PC-3 (cell line): ENCODE measurements around the gene UGT2B17. TPM values are rescaled to one million over a fixed set of nuclear protein-coding genes. Genes with fewer than 3 reads are reported as not detected.

Experiments used
- ATAC-seq: fragments of 200-7000 bp; cut with Tn5 transposase; 2 replicates; pipeline ENCODE4 v1.9.1; 2020; ENCODE audit warnings: mild to moderate bottlenecking, moderate library complexity
- BruUV-seq: library from RNA; stranded (reverse); fragments of 400-500 nt; replicated peaks from 2 replicates; lab custom pipeline; 2021; lab: Mats Ljungman, UMichigan
- CTCF ChIA-PET: fragments of 300-600 bp; sonication (Branson Sonifier 250); formaldehyde crosslinking; loops from one replicate; lab custom pipeline; 2022; ENCODE audit warnings: antibody characterized with exemption; lab: Charles Lee
- POLR2A ChIA-PET: fragments of 300-600 bp; sonication (Branson Sonifier 250); formaldehyde crosslinking; loops from one replicate; lab custom pipeline; 2022; ENCODE audit warnings: antibody characterized with exemption; ENCODE audit not compliant: unreplicated experiment; lab: Charles Lee
- DNase-seq: peaks from one replicate; pipeline ENCODE4 v3.0.0-alpha.2; 2015
- H2AFZ ChIP-seq: fragments of 300-600 bp; sonication (generic); 2 replicates; pipeline ENCODE4 v1.6.0; 2016; ENCODE audit warnings: antibody characterized with exemption, low read length
- H3F3A ChIP-seq: fragments of 300-600 bp; sonication (generic); one replicate; pipeline ENCODE4 v1.6.0; 2017; ENCODE audit warnings: antibody characterized with exemption, low read length, control low read depth, mild to moderate bottlenecking; ENCODE audit not compliant: unreplicated experiment
- H3K27ac ChIP-seq: fragments of 300-600 bp; sonication (generic); 2 replicates; pipeline ENCODE4 v1.5.1; 2016; ENCODE audit warnings: mild to moderate bottlenecking, low read length
- H3K27me3 ChIP-seq: fragments of 300-600 bp; sonication (generic); 2 replicates; pipeline ENCODE4 v1.6.1; 2016; ENCODE audit warnings: low read length, mixed read lengths
- H3K36me3 ChIP-seq: fragments of 300-600 bp; sonication (generic); 2 replicates; pipeline ENCODE4 v1.6.1; 2016; ENCODE audit warnings: low read depth, mixed run types, low read length, mixed read lengths
- H3K4me1 ChIP-seq: fragments of 300-600 bp; sonication (generic); 2 replicates; pipeline ENCODE4 v1.5.1; 2016; ENCODE audit warnings: low read length; ENCODE audit not compliant: insufficient read depth
- H3K4me2 ChIP-seq: fragments of 300-600 bp; sonication (generic); 2 replicates; pipeline ENCODE4 v1.6.0; 2016; ENCODE audit warnings: low read length
- H3K4me3 ChIP-seq: fragments of 300-600 bp; sonication (generic); 2 replicates; pipeline ENCODE4 v1.5.1; 2016; ENCODE audit warnings: mild to moderate bottlenecking, low read length, mixed read lengths
- H3K79me2 ChIP-seq: fragments of 300-600 bp; sonication (generic); 2 replicates; pipeline ENCODE4 v1.6.1; 2017; ENCODE audit warnings: low read length, mixed read lengths
- H3K9ac ChIP-seq: fragments of 300-600 bp; sonication (generic); 2 replicates; pipeline ENCODE4 v1.6.0; 2016; ENCODE audit warnings: mild to moderate bottlenecking, low read length
- H3K9me2 ChIP-seq: fragments of 300-600 bp; sonication (generic); replicated peaks from 2 replicates; pipeline ENCODE4 v1.6.1; 2016; ENCODE audit warnings: mixed run types, low read length, mixed read lengths
- H3K9me3 ChIP-seq: fragments of 300-600 bp; sonication (generic); 2 replicates; pipeline ENCODE4 v1.6.1; 2016; ENCODE audit warnings: low read length, mixed read lengths
- H4K20me1 ChIP-seq: fragments of 300-600 bp; sonication (generic); 2 replicates; pipeline ENCODE4 v1.6.1; 2016; ENCODE audit warnings: low read length, mixed read lengths
- EZH2 ChIP-seq: fragments of 300-600 bp; sonication (generic); IDR thresholded peaks from one replicate; pipeline ENCODE4 v1.6.1; 2017; ENCODE audit warnings: antibody characterized with exemption, mild to moderate bottlenecking, low read length; ENCODE audit not compliant: unreplicated experiment
- EZH2phosphoT487 ChIP-seq: fragments of 300-600 bp; sonication (generic); IDR thresholded peaks from 2 replicates; pipeline ENCODE4 v1.6.1; 2018; ENCODE audit warnings: mild to moderate bottlenecking, antibody characterized with exemption, low read length, borderline replicate concordance
- intact Hi-C: fragments of 100-400 bp; cut with micrococcal nuclease; formaldehyde crosslinking; loops from 2 replicates; pipeline ENCODE4 v1.9.0; 2023
- total RNA-seq: library from RNA; depleted of rRNA; stranded (reverse); fragments of >200 nt; gene quantifications from 2 replicates; pipeline ENCODE4 v1.2.3, GENCODE V29; 2014
- TF ChIP-seq, protein P1 (sequence below): fragments of 300-600 bp; sonication (generic); conservative IDR thresholded peaks from 2 replicates; pipeline ENCODE4 v1.5.1; 2017; ENCODE audit warnings: antibody characterized with exemption, low read depth, mild to moderate bottlenecking, low read length

The UGT2B17 gene
- total RNA-seq, 1 experiment from 2014 or later, result not detected

DNA sequence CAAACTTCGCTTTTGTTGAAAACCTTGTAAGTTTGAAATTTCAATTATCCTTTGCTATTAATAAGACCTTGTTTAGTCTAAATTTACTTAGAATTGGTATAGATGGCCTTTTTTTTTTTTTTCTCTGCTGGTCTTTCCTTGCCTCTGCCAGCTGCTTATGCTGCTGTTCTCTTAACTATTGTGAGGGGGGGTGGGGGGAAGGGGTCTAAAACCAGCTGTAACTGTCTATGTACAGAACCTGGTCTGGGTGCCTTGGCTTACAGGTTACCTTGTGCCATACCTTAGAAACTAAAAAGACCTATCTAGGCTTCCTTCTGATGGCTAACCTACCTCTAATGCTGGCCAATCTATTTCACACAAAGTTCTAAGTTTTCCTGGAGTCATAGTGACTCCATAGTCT, 1.0 kb downstream of the UGT2B17 start:
- Histone ChIP-seq H3K4me2 (no peak overlapping the region), H4K20me1 (no peaks in the 10 kb centered on the region), H3F3A (no peaks in the 10 kb centered on the region), H3K9me3 (no peaks in the 10 kb centered on the region), H3K4me3 (no peak overlapping the region), H3K27ac (no peak overlapping the region), H3K36me3 (no peaks in the 10 kb centered on the region), H3K9me2 (no peaks in the 10 kb centered on the region; the same call in 1 of the 2 replicates), H3K4me1 (no peaks in the 10 kb centered on the region), H3K79me2 (no peaks in the 10 kb centered on the region), H3K9ac (no peak overlapping the region), H3K27me3 (no peaks in the 10 kb centered on the region), H2AFZ (no peak overlapping the region)
- POLR2A ChIA-PET, result no interaction called here
- intact Hi-C loops, result no loop called here
- no TSS peak for BruUV-seq
- ATAC-seq, result no peak
- no peak for DNase-seq
- CTCF ChIA-PET, result no interaction called here
- TF ChIP-seq EZH2phosphoT487 (no peak), EZH2 (no peak)
- TF ChIP-seq, protein P1, sequence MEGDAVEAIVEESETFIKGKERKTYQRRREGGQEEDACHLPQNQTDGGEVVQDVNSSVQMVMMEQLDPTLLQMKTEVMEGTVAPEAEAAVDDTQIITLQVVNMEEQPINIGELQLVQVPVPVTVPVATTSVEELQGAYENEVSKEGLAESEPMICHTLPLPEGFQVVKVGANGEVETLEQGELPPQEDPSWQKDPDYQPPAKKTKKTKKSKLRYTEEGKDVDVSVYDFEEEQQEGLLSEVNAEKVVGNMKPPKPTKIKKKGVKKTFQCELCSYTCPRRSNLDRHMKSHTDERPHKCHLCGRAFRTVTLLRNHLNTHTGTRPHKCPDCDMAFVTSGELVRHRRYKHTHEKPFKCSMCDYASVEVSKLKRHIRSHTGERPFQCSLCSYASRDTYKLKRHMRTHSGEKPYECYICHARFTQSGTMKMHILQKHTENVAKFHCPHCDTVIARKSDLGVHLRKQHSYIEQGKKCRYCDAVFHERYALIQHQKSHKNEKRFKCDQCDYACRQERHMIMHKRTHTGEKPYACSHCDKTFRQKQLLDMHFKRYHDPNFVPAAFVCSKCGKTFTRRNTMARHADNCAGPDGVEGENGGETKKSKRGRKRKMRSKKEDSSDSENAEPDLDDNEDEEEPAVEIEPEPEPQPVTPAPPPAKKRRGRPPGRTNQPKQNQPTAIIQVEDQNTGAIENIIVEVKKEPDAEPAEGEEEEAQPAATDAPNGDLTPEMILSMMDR, result no peak

DNA sequence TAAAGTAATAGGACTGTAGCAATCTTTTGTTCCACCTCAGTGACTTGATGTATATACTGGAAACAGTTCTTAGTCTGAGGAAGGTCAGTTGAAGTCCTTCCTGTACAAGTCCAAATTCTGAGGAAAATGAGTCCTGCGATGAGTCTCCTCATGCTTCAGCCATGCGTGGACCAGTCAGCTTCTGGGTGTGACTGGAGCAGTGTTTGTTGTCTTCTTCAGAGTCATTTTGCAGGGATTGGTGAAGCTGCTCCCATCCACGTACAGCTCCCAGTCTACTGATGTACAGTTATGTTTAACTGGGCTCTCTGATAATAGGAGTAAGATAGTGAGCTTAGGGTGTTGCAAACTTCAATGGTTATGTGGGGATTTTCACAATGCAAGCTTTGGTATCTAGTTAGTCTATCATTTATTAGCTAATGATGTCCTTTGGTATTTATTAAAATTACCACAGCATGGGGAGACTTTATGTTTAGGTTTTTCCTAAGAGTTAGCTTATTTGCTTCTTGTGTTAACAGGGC, 3.4 kb downstream of the UGT2B17 start:
- H3K9me2 ChIP-seq, result no peaks in the 10 kb centered on the region; the same call in 1 of the 2 replicates
- H3K4me3 ChIP-seq, result no peak overlapping the region
- H3K9ac ChIP-seq, result no peak overlapping the region
- intact Hi-C loops, result no loop called here
- H4K20me1 ChIP-seq, result no peaks in the 10 kb centered on the region
- CTCF ChIA-PET, result no interaction called here
- POLR2A ChIA-PET, result no interaction called here
- no peak overlapping the region for H3K27ac ChIP-seq
- no peaks in the 10 kb centered on the region for H3K9me3 ChIP-seq
- H3K4me1 ChIP-seq, result no peaks in the 10 kb centered on the region
- no TSS peak for BruUV-seq
- no peak overlapping the region for H3K4me2 ChIP-seq
- TF ChIP-seq, protein P1, result no peak
- TF ChIP-seq EZH2phosphoT487, result no peak
- TF ChIP-seq EZH2, result no peak
- H3F3A ChIP-seq, result no peaks in the 10 kb centered on the region
- no peak for DNase-seq
- no peaks in the 10 kb centered on the region for H3K79me2 ChIP-seq
- H3K36me3 ChIP-seq, result no peaks in the 10 kb centered on the region
- H3K27me3 ChIP-seq, result no peaks in the 10 kb centered on the region
- H2AFZ ChIP-seq, result no peak overlapping the region
- no peak for ATAC-seq

DNA sequence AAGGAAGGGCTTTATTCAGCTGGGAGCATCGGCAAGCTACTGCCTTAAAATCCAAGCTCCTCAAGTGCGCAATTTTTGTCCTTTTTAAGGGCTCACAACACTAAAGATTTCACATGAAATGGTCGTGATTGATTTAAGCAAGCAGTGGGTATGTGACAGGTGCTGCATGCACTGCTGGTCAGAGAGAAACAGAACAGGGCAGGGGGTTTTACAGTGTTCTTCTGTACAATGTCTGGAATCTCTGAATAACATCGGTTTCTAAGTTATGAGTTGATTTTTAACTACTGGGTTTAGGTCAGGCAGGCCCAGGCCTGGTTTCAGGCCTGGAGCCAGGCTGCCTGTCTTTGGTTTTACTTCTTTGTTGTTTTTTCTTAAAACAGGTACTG, 6.0 kb downstream of the UGT2B17 start:
- no peak overlapping the region for H3K9ac ChIP-seq
- H3K36me3 ChIP-seq, result no peaks in the 10 kb centered on the region
- no peak overlapping the region for H3K4me2 ChIP-seq
- H4K20me1 ChIP-seq, result no peaks in the 10 kb centered on the region
- H3K27ac ChIP-seq, result no peak overlapping the region
- BruUV-seq, result no TSS peak
- no peak for ATAC-seq
- POLR2A ChIA-PET, result no interaction called here
- H2AFZ ChIP-seq, result no peak overlapping the region
- H3K27me3 ChIP-seq, result no peaks in the 10 kb centered on the region
- no peak overlapping the region for H3K4me3 ChIP-seq
- no peak for DNase-seq
- intact Hi-C loops, result no loop called here
- H3K9me2 ChIP-seq, result no peaks in the 10 kb centered on the region; the same call in 1 of the 2 replicates
- TF ChIP-seq EZH2phosphoT487 (no peak), EZH2 (no peak)
- TF ChIP-seq, protein P1, result no peak
- H3K79me2 ChIP-seq, result no peaks in the 10 kb centered on the region
- peaks cover 5% of the 10 kb centered on the region; the same call in 1 of the 2 replicates for H3K4me1 ChIP-seq
- CTCF ChIA-PET, result no interaction called here
- no peaks in the 10 kb centered on the region for H3F3A ChIP-seq
- no peaks in the 10 kb centered on the region for H3K9me3 ChIP-seq
